Liver (tissue), 3 donors: ENCODE results near the gene TAF8.

Experiments
- ATF3 ChIP-seq: IDR thresholded peaks from 2 replicates; pipeline ENCODE4 v1.6.1; 2016; ENCODE audit warnings: antibody characterized with exemption
- CTCF ChIP-seq: fragments of 150-350 bp; IDR thresholded peaks from 2 replicates; pipeline ENCODE4 v1.5.1; 2017; ENCODE audit warnings: improper control_type of control experiment, low read depth, low read length; ENCODE audit not compliant: missing input control
- EGR1 ChIP-seq, 2 donors: IDR thresholded peaks; 2 replicates each; pipeline ENCODE4 v1.6.1; 2016 to 2018; ENCODE audit warnings: antibody characterized with exemption in 2 of 2, low read depth in 2 of 2
- GABPA ChIP-seq, 2 donors: IDR thresholded peaks in 1 of 2; conservative IDR thresholded peaks in 1 of 2; 2 replicates each; pipeline ENCODE4 v1.6.1; 2016; ENCODE audit warnings: antibody characterized with exemption in 2 of 2, mild to moderate bottlenecking in 1 of 2, moderate library complexity in 1 of 2
- MAX ChIP-seq: IDR thresholded peaks from 2 replicates; pipeline ENCODE4 v1.6.1; 2016; ENCODE audit warnings: antibody characterized with exemption
- RAD21 ChIP-seq, 2 donors: IDR thresholded peaks; 2 replicates each; pipeline ENCODE4 v1.6.1; 2016; ENCODE audit warnings: antibody characterized with exemption in 2 of 2, mild to moderate bottlenecking in 2 of 2
- SP1 ChIP-seq: IDR thresholded peaks from 2 replicates; pipeline ENCODE4 v1.6.1; 2018; ENCODE audit warnings: antibody characterized with exemption, mild to moderate bottlenecking
- TAF1 ChIP-seq: conservative IDR thresholded peaks from 2 replicates; pipeline ENCODE4 v1.6.1; 2016; ENCODE audit warnings: antibody characterized with exemption, mild to moderate bottlenecking
- YY1 ChIP-seq: IDR thresholded peaks from 2 replicates; pipeline ENCODE4 v1.6.1; 2016; ENCODE audit warnings: antibody characterized with exemption, mild to moderate bottlenecking
- ZBTB33 ChIP-seq: IDR thresholded peaks from 2 replicates; pipeline ENCODE4 v1.6.1; 2016; ENCODE audit warnings: antibody characterized with exemption
- donor health status: healthy.
- donor health status: healthy.

- TF ChIP-seq SP1 (no peak), CTCF (no peak), TAF1 (no peak), ATF3 (no peak), YY1 (no peak), EGR1 (IDR thresholded peaks at IDR 0.05; ENCODE audit: low read depth in 2 of 2) (no peak), RAD21 (IDR thresholded peaks at IDR 0.05) (no peak), MAX (no peak), GABPA (IDR thresholded peaks at IDR 0.05 in 1 of 2, conservative IDR thresholded peaks at IDR 0.05 in 1 of 2) (no peak), ZBTB33 (no peak)
These were observed 3.7 kb upstream of the TAF8 start for GRCh38 chr6:42046464-42047212.
